ENCODE data around the gene RNF220. TPM values are rescaled to one million over a fixed set of nuclear protein-coding genes. Genes with fewer than 3 reads are reported as not detected.

Gene RNF220
- polyA plus RNA-seq, 1 of the 3 experiments (the other 2 are of a cell fraction), result 83.7 TPM

DNA sequence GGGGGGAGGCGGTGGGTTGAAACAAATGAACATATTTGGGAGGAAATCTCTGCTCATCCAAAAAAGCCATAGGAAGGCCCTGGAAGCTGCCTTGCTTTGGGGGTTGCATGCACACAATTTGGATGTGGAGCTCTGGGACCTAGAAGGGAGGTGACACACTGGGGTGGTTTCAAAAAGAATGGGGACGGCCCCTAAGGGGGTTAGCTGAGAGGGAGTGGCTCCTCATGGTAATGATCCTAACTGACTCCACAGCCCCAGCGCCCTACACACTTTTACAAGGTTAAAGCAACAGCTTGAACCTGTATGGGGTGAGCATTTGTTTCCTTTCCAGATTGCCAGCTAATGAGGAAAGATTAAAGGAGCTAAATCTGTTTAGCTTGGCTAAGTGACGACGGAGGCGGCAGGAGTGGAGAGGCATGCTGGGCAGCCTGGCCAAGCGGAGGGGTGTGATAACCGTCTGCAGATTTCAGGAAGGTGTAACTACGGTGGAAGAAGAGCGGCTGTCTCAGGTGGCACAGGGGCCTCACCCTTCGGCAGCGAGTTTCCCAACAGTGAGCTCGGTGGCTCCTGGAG is 107.3 kb downstream of the RNF220 start (continued):
- TF ChIP-seq TAF1 (IDR thresholded peaks at IDR 0.05; ENCODE audit: borderline replicate concordance, low read depth, low read length) (no peak), RCOR1 (IDR thresholded peaks at IDR 0.05; ENCODE audit: low read length) (no peak), JUND (IDR thresholded peaks at IDR 0.05) (no peak), EZH2phosphoT487 (IDR thresholded peaks at IDR 0.05; ENCODE audit: borderline replicate concordance, low read depth) (no peak), SIN3A (IDR thresholded peaks at IDR 0.05; ENCODE audit: borderline replicate concordance, low read depth, low read length) (no peak), RAD21 (IDR thresholded peaks at IDR 0.05; ENCODE audit: low read length) (no peak), ELF1 (IDR thresholded peaks at IDR 0.05) (no peak), GABPA (IDR thresholded peaks at IDR 0.05; ENCODE audit: low read depth) (no peak), FOXM1 (IDR thresholded peaks at IDR 0.05; ENCODE audit: low read depth) (no peak), RFX5 (IDR thresholded peaks at IDR 0.05; ENCODE audit: low read length) (no peak)
- TF ChIP-seq, protein P1, sequence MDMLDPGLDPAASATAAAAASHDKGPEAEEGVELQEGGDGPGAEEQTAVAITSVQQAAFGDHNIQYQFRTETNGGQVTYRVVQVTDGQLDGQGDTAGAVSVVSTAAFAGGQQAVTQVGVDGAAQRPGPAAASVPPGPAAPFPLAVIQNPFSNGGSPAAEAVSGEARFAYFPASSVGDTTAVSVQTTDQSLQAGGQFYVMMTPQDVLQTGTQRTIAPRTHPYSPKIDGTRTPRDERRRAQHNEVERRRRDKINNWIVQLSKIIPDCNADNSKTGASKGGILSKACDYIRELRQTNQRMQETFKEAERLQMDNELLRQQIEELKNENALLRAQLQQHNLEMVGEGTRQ (IDR thresholded peaks at IDR 0.05; ENCODE audit: borderline replicate concordance, low read depth, low read length), result no peak

DNA sequence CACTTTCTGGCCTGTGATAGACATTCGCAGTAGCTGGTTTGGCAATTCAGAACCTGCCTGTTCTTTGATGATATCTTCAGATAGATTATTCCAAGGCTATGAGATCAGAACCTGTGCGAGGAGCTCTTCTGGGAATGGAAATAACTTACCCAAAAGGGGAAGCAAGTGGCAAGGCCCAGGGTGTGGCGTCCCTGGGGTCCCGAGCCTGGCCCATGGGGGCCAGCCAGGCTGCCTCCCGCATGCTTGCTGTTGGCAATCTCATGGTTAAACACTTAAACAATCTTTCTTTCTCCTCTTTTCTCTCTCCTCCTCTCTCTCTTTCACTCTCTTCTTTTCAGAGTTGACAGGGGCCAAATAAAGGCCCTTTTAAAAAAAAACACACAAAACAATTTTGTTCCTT is 108.1 kb downstream of the RNF220 start:
- Histone ChIP-seq H3K9ac (no peak overlapping the region), H3K79me2 (ENCODE audit: insufficient read depth) (no peaks in the 10 kb centered on the region), H3F3A (replicated peaks; ENCODE audit: insufficient read depth) (no peaks in the 10 kb centered on the region), H3K4me2 (no peak overlapping the region), H3K36me3 (replicated peaks in 1 of 2; ENCODE audit: control insufficient read depth in 1 of 2, insufficient read depth in 2 of 2, low read length in 1 of 2) (no peaks in the 10 kb centered on the region), H3K4me3 (ENCODE audit: low read depth in 2 of 2, low read length in 1 of 2) (no peak overlapping the region), H3K9me2 (no peaks in the 10 kb centered on the region), H3K9me3 (no peaks in the 10 kb centered on the region), H3K4me1 (ENCODE audit: control insufficient read depth in 1 of 2, insufficient read depth in 2 of 2, low read depth in 1 of 2, low read length in 1 of 2) (peaks cover 0 to 9% of the 10 kb centered on the region in 2 experiments; a peak in 1 of 4 replicates), H2AFZ (ENCODE audit: low read depth) (no peak overlapping the region), H3K27me3 (ENCODE audit: insufficient read depth) (peaks cover 45% of the 10 kb centered on the region), H4K20me1 (ENCODE audit: insufficient read depth) (no peaks in the 10 kb centered on the region), H3K27ac (ENCODE audit: low read depth in 2 of 2, low read length in 1 of 2) (no peak overlapping the region)
- TF ChIP-seq RCOR1 (IDR thresholded peaks at IDR 0.05; ENCODE audit: low read length) (no peak), ELF1 (IDR thresholded peaks at IDR 0.05) (no peak), RAD21 (IDR thresholded peaks at IDR 0.05; ENCODE audit: low read length) (no peak), JUND (IDR thresholded peaks at IDR 0.05) (no peak), NFIC (IDR thresholded peaks at IDR 0.05; ENCODE audit: borderline replicate concordance) (no peak), RFX5 (IDR thresholded peaks at IDR 0.05; ENCODE audit: low read length) (no peak), TAF1 (IDR thresholded peaks at IDR 0.05; ENCODE audit: borderline replicate concordance, low read depth, low read length) (no peak), EZH2phosphoT487 (IDR thresholded peaks at IDR 0.05; ENCODE audit: borderline replicate concordance, low read depth) (no peak), FOSL2 (IDR thresholded peaks at IDR 0.05; ENCODE audit: borderline replicate concordance, low read depth) (no peak), TEAD4 (IDR thresholded peaks at IDR 0.05; ENCODE audit: borderline replicate concordance, insufficient read depth) (no peak), EP300 (IDR thresholded peaks at IDR 0.05; ENCODE audit: borderline replicate concordance in 1 of 2, low read depth in 1 of 2, low read length in 1 of 2) (no peak)
- TF ChIP-seq, protein P2, sequence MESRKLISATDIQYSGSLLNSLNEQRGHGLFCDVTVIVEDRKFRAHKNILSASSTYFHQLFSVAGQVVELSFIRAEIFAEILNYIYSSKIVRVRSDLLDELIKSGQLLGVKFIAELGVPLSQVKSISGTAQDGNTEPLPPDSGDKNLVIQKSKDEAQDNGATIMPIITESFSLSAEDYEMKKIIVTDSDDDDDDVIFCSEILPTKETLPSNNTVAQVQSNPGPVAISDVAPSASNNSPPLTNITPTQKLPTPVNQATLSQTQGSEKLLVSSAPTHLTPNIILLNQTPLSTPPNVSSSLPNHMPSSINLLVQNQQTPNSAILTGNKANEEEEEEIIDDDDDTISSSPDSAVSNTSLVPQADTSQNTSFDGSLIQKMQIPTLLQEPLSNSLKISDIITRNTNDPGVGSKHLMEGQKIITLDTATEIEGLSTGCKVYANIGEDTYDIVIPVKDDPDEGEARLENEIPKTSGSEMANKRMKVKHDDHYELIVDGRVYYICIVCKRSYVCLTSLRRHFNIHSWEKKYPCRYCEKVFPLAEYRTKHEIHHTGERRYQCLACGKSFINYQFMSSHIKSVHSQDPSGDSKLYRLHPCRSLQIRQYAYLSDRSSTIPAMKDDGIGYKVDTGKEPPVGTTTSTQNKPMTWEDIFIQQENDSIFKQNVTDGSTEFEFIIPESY (IDR thresholded peaks at IDR 0.05; ENCODE audit: borderline replicate concordance, low read depth), result no peak
- TF ChIP-seq, protein P3, sequence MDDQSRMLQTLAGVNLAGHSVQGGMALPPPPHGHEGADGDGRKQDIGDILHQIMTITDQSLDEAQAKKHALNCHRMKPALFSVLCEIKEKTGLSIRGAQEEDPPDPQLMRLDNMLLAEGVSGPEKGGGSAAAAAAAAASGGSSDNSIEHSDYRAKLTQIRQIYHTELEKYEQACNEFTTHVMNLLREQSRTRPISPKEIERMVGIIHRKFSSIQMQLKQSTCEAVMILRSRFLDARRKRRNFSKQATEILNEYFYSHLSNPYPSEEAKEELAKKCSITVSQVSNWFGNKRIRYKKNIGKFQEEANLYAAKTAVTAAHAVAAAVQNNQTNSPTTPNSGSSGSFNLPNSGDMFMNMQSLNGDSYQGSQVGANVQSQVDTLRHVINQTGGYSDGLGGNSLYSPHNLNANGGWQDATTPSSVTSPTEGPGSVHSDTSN (IDR thresholded peaks at IDR 0.05), result no peak
- TF ChIP-seq, protein P4, sequence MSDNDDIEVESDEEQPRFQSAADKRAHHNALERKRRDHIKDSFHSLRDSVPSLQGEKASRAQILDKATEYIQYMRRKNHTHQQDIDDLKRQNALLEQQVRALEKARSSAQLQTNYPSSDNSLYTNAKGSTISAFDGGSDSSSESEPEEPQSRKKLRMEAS (IDR thresholded peaks at IDR 0.05; ENCODE audit: low read depth), result no peak
- TF ChIP-seq, protein P5, sequence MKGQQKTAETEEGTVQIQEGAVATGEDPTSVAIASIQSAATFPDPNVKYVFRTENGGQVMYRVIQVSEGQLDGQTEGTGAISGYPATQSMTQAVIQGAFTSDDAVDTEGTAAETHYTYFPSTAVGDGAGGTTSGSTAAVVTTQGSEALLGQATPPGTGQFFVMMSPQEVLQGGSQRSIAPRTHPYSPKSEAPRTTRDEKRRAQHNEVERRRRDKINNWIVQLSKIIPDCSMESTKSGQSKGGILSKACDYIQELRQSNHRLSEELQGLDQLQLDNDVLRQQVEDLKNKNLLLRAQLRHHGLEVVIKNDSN (IDR thresholded peaks at IDR 0.05; ENCODE audit: borderline replicate concordance, low read depth), result no peak
- POLR2A ChIA-PET, result no interaction called here
- CTCF ChIA-PET, result interaction anchor here (1.2 to 1.5 kb wide), 2 partner anchors 9 to 140 kb away, joined by 3 read pairs; no protein-coding TSS in a partner anchor
- 54% methylated on average over 5 of the region's 5 CpGs for WGBS (ENCODE audit: low lambda C conversion rate)
- no peak for DNase-seq

Data from SK-N-SH (cell line).